ENCODE results near the gene ZNF641. TPM values are rescaled to one million over a fixed set of nuclear protein-coding genes. Genes with fewer than 3 reads are reported as not detected.

ZNF641 gene
- polyA plus RNA-seq, 2 of the 4 experiments (the other 2 are of a cell fraction) = 9.1 to 11.8 TPM

GRCh38 chr12:48351022-48351708 lies 446 bp upstream of the ZNF641 start:
- 4% methylated on average over 17 of the region's 36 CpGs for WGBS (ENCODE audit: missing lambda C conversion rate)
- H3K4me3 ChIP-seq = peak overlapping the region; percentile 92
- DNase-seq (ENCODE audit: low read depth in 1 of 2, low spot score in 1 of 2) (peak; percentile 28 to 74), ATAC-seq (peak; percentile 84 to 90), FAIRE-seq (no peak)
- H3K9me3 ChIP-seq = no peaks in the 10 kb centered on the region
- ChIA-PET CTCF (no interaction called here), POLR2A (no interaction called here)
- H3K4me1 ChIP-seq = peaks cover 13% of the 10 kb centered on the region
- H3K27ac ChIP-seq = peak overlapping the region; percentile 90 to 96
- peak overlapping the region; percentile 82 for H3K4me2 ChIP-seq
- no peak for TF ChIP-seq RNF2 (IDR thresholded peaks at IDR 0.05; ENCODE audit: borderline replicate concordance, low read depth)
- TF ChIP-seq, protein P1, sequence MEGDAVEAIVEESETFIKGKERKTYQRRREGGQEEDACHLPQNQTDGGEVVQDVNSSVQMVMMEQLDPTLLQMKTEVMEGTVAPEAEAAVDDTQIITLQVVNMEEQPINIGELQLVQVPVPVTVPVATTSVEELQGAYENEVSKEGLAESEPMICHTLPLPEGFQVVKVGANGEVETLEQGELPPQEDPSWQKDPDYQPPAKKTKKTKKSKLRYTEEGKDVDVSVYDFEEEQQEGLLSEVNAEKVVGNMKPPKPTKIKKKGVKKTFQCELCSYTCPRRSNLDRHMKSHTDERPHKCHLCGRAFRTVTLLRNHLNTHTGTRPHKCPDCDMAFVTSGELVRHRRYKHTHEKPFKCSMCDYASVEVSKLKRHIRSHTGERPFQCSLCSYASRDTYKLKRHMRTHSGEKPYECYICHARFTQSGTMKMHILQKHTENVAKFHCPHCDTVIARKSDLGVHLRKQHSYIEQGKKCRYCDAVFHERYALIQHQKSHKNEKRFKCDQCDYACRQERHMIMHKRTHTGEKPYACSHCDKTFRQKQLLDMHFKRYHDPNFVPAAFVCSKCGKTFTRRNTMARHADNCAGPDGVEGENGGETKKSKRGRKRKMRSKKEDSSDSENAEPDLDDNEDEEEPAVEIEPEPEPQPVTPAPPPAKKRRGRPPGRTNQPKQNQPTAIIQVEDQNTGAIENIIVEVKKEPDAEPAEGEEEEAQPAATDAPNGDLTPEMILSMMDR (IDR thresholded peaks at IDR 0.05) = no peak
- no peak for TF ChIP-seq REST (IDR thresholded peaks at IDR 0.05)
- no peak for TF ChIP-seq ATOH8 (CRISPR knock-in tag; IDR thresholded peaks at IDR 0.05; ENCODE audit: low read depth)
- no peak for TF ChIP-seq PBX3 (IDR thresholded peaks at IDR 0.05)
- TF ChIP-seq HOXB5 (CRISPR knock-in tag; IDR thresholded peaks at IDR 0.05) = no peak
- no peak for TF ChIP-seq NPAS2 (CRISPR knock-in tag; IDR thresholded peaks at IDR 0.05; ENCODE audit: borderline replicate concordance)
- TF ChIP-seq HEYL (CRISPR knock-in tag; IDR thresholded peaks at IDR 0.05) = no peak
- TF ChIP-seq PHF8 (IDR thresholded peaks at IDR 0.05; ENCODE audit: borderline replicate concordance, low read depth) = peak; percentile 85
- no peak for TF ChIP-seq CHD4 (IDR thresholded peaks at IDR 0.05; ENCODE audit: borderline replicate concordance)
- TF ChIP-seq, protein P2, sequence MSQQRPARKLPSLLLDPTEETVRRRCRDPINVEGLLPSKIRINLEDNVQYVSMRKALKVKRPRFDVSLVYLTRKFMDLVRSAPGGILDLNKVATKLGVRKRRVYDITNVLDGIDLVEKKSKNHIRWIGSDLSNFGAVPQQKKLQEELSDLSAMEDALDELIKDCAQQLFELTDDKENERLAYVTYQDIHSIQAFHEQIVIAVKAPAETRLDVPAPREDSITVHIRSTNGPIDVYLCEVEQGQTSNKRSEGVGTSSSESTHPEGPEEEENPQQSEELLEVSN (IDR thresholded peaks at IDR 0.05; ENCODE audit: borderline replicate concordance, low read depth) = no peak
- TF ChIP-seq KDM1A (IDR thresholded peaks at IDR 0.05; ENCODE audit: low read depth) = no peak
- TF ChIP-seq RCOR1 (IDR thresholded peaks at IDR 0.05; ENCODE audit: low read depth, low read length) = no peak
- TF ChIP-seq FOSL2 (IDR thresholded peaks at IDR 0.05) = no peak
- TF ChIP-seq FOSL2 (CRISPR knock-in tag; IDR thresholded peaks at IDR 0.05) = no peak
- TF ChIP-seq CEBPB (IDR thresholded peaks at IDR 0.05) = peak; percentile 94 to 98
- no peak for TF ChIP-seq RFX5 (IDR thresholded peaks at IDR 0.05)
- no peak for TF ChIP-seq HDAC2 (IDR thresholded peaks at IDR 0.05)
- TF ChIP-seq JUN (IDR thresholded peaks at IDR 0.05) = peak in 1 of 2 experiments; percentile 76; a peak in 2 of 5 replicates
- no peak for TF ChIP-seq CBX8 (IDR thresholded peaks at IDR 0.05)
- TF ChIP-seq, protein P3, sequence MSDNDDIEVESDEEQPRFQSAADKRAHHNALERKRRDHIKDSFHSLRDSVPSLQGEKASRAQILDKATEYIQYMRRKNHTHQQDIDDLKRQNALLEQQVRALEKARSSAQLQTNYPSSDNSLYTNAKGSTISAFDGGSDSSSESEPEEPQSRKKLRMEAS (IDR thresholded peaks at IDR 0.05) = peak; percentile 55
- TF ChIP-seq POLR2AphosphoS2 (conservative IDR thresholded peaks at IDR 0.05; ENCODE audit: low read length) = no peak
- TF ChIP-seq JUNB (IDR thresholded peaks at IDR 0.05) = no peak
- TF ChIP-seq HES2 (IDR thresholded peaks at IDR 0.05) = 0 out of 2 replicates have a peak, but pooled peaks have one; percentile 19
- TF ChIP-seq ESRRA (IDR thresholded peaks at IDR 0.05; ENCODE audit: borderline replicate concordance, low read length) = no peak
- no peak for TF ChIP-seq NR3C1 (IDR thresholded peaks at IDR 0.05)

Measured in A549 (cell line).